HepG2 (cell line): Measurements from ENCODE around the gene PHF13. TPM values are rescaled to one million over a fixed set of nuclear protein-coding genes. Genes with fewer than 3 reads are reported as not detected.

Source experiments
- CREBL2 ChIP-seq: sonication (generic); formaldehyde crosslinking; IDR thresholded peaks from 2 replicates; pipeline ENCODE4 v1.8.1; 2023; ENCODE audit warnings: missing genetic modification reagents, mild to moderate bottlenecking, borderline replicate concordance
- ETV5 ChIP-seq: IDR thresholded peaks from 2 replicates; pipeline ENCODE4 v1.6.1; 2018; ENCODE audit warnings: missing biosample characterization, missing genetic modification reagents, inconsistent platforms, borderline replicate concordance
- PRDM10 ChIP-seq: sonication (generic); formaldehyde crosslinking; IDR thresholded peaks from 2 replicates; pipeline ENCODE4 v1.4.0; 2020; ENCODE audit warnings: low read depth, missing genetic modification reagents
- ZNF782 ChIP-seq: sonication (generic); formaldehyde crosslinking; IDR thresholded peaks from 2 replicates; pipeline ENCODE4 v1.4.0; 2020; ENCODE audit warnings: missing genetic modification reagents, mild to moderate bottlenecking, borderline replicate concordance
- polyA plus RNA-seq, 8 experiments: library from polyadenylated mRNA; depleted of rRNA in 3 of 8; stranded (reverse) in 7 of 8; unstranded in 1 of 8; fragments of >200 nt; fragmentation: Illumina TruSeq in 4 of 8; extraction: Trizol in 4 of 8; gene quantifications; 2 replicates each; pipeline versions ENCODE4 v1.2.1 to v1.2.3, GENCODE V29; 2011 to 2016; ENCODE audit warnings: low read depth in 4 of 8, missing spikeins in 1 of 8, mixed read lengths in 1 of 8; ENCODE audit not compliant: insufficient read depth in 1 of 8
- total RNA-seq, 5 experiments: library from RNA; depleted of rRNA; stranded (reverse); fragments of >200 nt; fragmentation: Illumina TruSeq; extraction: Trizol; gene quantifications; 2 replicates each; pipeline ENCODE4 v1.2.3, GENCODE V29; 2016; ENCODE audit warnings: low read depth in 1 of 5
- TF ChIP-seq, protein P1 (sequence below): sonication (generic); formaldehyde crosslinking; IDR thresholded peaks from 2 replicates; pipeline ENCODE4 v1.4.0; 2020; ENCODE audit warnings: missing genetic modification reagents, low read depth, mild to moderate bottlenecking, borderline replicate concordance

PHF13 gene
- total and polyA plus RNA-seq, 2 of the 13 experiments (the other 11 are each of a cell fraction or from before 2014, with no cell fraction given) = 4.7 to 7.4 TPM

DNA sequence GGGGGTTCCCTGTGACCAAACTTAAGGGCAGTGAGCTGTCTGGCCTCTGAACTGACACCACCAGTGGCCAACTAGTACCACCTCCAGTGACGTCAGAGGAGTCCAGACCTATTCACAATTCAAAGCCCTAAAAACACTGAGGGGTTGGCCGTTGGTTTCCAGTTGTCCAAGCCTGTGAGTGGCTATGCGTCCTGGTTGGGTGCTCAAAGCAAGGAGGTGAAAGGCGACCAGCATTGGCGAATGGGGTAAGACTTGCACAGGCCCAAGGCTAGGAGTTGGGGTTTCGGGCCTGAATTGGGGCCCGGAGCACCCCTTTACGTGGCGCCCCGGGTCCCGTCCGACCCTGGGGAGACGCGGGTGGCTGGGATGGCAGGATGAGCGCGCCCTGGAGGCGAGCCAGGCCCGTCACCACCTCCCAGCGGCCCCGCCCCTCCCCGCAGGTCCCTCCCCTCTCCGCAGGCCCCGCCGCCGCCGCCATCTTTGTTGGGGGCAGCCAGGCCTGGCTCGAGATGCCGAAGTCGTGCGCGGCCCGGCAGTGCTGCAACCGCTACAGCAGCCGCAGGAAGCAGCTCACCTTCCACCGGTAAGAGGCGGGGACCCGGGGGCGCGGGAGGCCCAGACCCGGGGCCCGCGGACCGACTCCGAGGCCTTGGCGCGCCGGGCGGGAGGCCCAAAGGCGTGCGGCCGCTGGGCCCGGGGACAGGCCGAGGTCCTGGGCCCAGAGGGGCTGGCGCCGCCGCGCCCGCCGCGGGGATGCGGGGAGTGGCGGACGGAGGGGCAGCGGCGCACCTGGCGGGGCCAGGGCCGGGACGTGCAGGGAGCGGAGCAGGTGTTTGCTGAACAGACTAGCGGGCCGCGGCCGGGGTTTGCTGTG lies 11.4 kb downstream of the PHF13 start, which contains the start of gene THAP3 (continued):
- TF ChIP-seq PRDM10 (no peak), ZNF782 (CRISPR knock-in tag) (peak; percentile 21; the same call in 1 of the 2 replicates), ETV5 (CRISPR knock-in tag) (no peak; the same call in 1 of the 2 replicates), CREBL2 (CRISPR knock-in tag) (no peak)
- TF ChIP-seq, protein P1, sequence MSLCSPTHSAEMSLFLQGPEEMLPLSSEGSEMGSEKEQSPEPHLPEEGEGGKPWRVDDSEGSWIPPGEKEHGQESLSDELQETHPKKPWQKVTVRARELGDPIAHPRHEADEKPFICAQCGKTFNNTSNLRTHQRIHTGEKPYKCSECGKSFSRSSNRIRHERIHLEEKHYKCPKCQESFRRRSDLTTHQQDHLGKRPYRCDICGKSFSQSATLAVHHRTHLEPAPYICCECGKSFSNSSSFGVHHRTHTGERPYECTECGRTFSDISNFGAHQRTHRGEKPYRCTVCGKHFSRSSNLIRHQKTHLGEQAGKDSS (CRISPR knock-in tag) = no peak
- TF ChIP-seq, all 625 proteins: peak for 142
